Measurements from ENCODE around the gene ICE2.

DNA sequence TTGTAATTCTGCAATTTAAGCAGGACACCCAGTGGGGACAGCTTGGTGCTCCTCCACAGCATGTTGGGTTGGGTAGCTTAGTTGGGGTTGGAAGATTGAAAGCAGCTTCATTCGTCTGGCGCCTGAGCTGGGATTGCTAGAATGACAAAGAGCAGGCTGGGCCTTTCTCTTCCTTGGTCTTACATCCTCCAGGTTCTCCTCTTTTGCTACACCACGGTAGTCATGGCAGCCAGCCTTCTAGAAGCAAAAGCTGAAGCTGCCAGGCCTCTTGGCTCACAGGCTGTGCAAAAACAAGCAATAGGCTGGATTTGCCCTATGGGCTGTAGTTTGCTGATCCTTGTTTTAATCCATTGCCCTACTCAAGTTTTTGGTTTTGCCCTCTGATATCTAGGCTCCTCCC is 78.0 kb downstream of the ICE2 start:
- TF ChIP-seq, protein P1, sequence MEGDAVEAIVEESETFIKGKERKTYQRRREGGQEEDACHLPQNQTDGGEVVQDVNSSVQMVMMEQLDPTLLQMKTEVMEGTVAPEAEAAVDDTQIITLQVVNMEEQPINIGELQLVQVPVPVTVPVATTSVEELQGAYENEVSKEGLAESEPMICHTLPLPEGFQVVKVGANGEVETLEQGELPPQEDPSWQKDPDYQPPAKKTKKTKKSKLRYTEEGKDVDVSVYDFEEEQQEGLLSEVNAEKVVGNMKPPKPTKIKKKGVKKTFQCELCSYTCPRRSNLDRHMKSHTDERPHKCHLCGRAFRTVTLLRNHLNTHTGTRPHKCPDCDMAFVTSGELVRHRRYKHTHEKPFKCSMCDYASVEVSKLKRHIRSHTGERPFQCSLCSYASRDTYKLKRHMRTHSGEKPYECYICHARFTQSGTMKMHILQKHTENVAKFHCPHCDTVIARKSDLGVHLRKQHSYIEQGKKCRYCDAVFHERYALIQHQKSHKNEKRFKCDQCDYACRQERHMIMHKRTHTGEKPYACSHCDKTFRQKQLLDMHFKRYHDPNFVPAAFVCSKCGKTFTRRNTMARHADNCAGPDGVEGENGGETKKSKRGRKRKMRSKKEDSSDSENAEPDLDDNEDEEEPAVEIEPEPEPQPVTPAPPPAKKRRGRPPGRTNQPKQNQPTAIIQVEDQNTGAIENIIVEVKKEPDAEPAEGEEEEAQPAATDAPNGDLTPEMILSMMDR (IDR thresholded peaks at IDR 0.05), result no peak
- no peak for TF ChIP-seq POLR2A (IDR thresholded peaks at IDR 0.05)
